HG03139 (cell line): Measurements from ENCODE around the gene PSMD13.

Source experiments
- ATAC-seq: cut with Tn5 transposase; IDR thresholded peaks from one replicate; pipeline ENCODE4 v1.9.1; 2021; ENCODE audit not compliant: unreplicated experiment

PSMD13 gene

GRCh38 chr11:241634-242033 lies 4.9 kb downstream of the PSMD13 start:
- ATAC-seq = no peak

- ATAC-seq = no peak
Measured at GRCh38 chr11:244376-244775, 7.6 kb downstream of the PSMD13 start.

GRCh38 chr11:249062-249461 lies 12.3 kb downstream of the PSMD13 start:
- ATAC-seq = no peak

- ATAC-seq = no peak
Measured at GRCh38 chr11:250274-250673, 13.5 kb downstream of the PSMD13 start.

- ATAC-seq = no peak
Measured at GRCh38 chr11:250740-251299, 14.0 kb downstream of the PSMD13 start.

GRCh38 chr11:251550-251949 lies 14.8 kb downstream of the PSMD13 start:
- no peak for ATAC-seq

GRCh38 chr11:252666-253065 lies 15.9 kb downstream of the PSMD13 start:
- ATAC-seq = no peak

- ATAC-seq = no peak
Measured at GRCh38 chr11:253160-253885, 16.5 kb downstream of the PSMD13 start.

- ATAC-seq = no peak
Measured at GRCh38 chr11:253886-254270, 17.1 kb downstream of the PSMD13 start.

- no peak for ATAC-seq
Measured at GRCh38 chr11:255176-255575, 18.4 kb downstream of the PSMD13 start.

- ATAC-seq = no peak
Measured at GRCh38 chr11:255816-256215, 19.0 kb downstream of the PSMD13 start.

- no peak for ATAC-seq
Measured at GRCh38 chr11:256952-257737, 20.4 kb downstream of the PSMD13 start.

GRCh38 chr11:257766-258493 lies 21.2 kb downstream of the PSMD13 start:
- no peak for ATAC-seq

GRCh38 chr11:259413-259812 lies 22.6 kb downstream of the PSMD13 start:
- no peak for ATAC-seq

GRCh38 chr11:261624-262023 lies 24.8 kb downstream of the PSMD13 start:
- no peak for ATAC-seq

- no peak for ATAC-seq
Measured at GRCh38 chr11:266676-267439, 30.1 kb downstream of the PSMD13 start.

- ATAC-seq = no peak
Measured at GRCh38 chr11:267491-267994, 30.8 kb downstream of the PSMD13 start.

- peak; percentile 44 for ATAC-seq
Measured at GRCh38 chr11:268716-269145, 32.0 kb downstream of the PSMD13 start.

- ATAC-seq = peak; percentile 58
Measured at GRCh38 chr11:269146-269890, 32.5 kb downstream of the PSMD13 start.
